GM10248 (cell line): ENCODE results near the gene LAMC1.

Experiments used
- CTCF ChIA-PET: fragments of 300-600 bp; sonication (Branson Sonifier 250); formaldehyde crosslinking; extraction: SDS; loops from one replicate; lab custom pipeline; 2021; ENCODE audit warnings: antibody characterized with exemption; lab: Yijun Ruan, JAX
- POLR2A ChIA-PET: fragments of 350-650 bp; sonication (Branson Sonifier 250); formaldehyde crosslinking; extraction: SDS; loops from one replicate; lab custom pipeline; 2020; ENCODE audit warnings: antibody characterized with exemption; lab: Yijun Ruan, JAX
- DNase-seq: peaks from one replicate; pipeline ENCODE4 v3.0.0; 2012; ENCODE audit errors: extremely low spot score
- TF ChIP-seq, protein P1 (sequence below): IDR thresholded peaks from 2 replicates; pipeline ENCODE4 v1.5.1; 2012; ENCODE audit warnings: mild to moderate bottlenecking, low read depth; ENCODE audit errors: extremely low read depth, missing control alignments, control extremely low read depth

Gene LAMC1

DNA sequence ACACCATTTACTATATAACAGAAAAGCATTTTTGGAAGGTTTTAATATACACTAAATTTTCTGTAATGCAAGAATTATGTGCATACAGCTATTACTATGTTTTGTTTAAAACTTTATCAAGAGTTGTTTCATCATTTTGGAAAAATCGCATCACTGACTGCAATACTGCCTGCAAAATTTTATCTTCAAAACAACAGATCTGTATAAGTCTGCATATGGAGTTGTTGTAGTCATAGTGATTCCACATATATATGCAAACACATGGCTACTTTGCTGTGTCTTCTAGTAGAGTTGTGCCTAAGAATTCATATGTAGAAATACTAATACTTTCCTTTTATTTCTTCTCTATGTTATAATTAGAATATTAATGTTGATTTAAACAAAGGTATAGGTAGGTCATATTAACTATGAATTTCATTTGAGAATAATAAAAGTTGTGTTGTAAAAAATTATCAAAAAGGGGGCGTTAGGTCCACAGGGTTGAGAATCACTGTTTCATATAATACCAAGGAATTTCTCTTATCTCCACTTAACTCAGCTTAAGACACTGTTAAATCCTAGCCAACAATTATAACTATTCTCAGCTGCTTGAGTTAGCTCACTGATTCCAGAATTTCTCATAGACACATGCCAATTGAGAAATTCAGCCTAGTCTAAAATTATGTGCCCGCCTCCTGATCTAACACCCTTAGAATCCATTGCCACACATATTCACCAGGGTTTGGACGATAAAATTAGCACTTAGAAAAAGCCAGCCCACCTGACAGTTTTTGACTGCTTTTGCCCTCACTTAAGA, 22.9 kb upstream of the LAMC1 start:
- TF ChIP-seq, protein P1, sequence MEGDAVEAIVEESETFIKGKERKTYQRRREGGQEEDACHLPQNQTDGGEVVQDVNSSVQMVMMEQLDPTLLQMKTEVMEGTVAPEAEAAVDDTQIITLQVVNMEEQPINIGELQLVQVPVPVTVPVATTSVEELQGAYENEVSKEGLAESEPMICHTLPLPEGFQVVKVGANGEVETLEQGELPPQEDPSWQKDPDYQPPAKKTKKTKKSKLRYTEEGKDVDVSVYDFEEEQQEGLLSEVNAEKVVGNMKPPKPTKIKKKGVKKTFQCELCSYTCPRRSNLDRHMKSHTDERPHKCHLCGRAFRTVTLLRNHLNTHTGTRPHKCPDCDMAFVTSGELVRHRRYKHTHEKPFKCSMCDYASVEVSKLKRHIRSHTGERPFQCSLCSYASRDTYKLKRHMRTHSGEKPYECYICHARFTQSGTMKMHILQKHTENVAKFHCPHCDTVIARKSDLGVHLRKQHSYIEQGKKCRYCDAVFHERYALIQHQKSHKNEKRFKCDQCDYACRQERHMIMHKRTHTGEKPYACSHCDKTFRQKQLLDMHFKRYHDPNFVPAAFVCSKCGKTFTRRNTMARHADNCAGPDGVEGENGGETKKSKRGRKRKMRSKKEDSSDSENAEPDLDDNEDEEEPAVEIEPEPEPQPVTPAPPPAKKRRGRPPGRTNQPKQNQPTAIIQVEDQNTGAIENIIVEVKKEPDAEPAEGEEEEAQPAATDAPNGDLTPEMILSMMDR = no peak
- ChIA-PET CTCF (interaction anchor here (1.2 to 1.7 kb wide), 4 partner anchors 12 to 38 kb away, joined by 3 to 5 read pairs (median 4); no protein-coding TSS in a partner anchor), POLR2A (no interaction called here)
- DNase-seq = no peak

DNA sequence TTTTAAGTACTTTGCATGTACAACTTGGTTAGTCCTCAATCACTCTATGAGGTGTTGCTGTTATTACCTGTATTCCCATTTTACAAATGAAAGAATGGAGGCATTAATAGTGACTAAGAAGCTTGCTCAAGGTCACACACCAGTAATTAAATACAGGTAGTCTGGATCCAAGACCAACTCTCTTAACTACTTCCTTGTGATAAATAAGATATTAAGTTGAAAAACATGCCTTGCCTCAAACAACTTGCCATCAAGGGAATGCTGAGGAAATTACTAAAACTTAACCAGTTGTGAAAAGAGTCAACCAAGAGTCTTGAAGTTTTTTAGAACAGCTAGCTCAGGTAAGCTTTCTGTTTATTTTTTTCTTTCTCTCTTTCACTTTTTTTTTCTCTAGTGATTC, 21.0 kb upstream of the LAMC1 start:
- ChIA-PET CTCF (no interaction called here), POLR2A (no interaction called here)
- DNase-seq = no peak
- TF ChIP-seq, protein P1 = no peak

DNA sequence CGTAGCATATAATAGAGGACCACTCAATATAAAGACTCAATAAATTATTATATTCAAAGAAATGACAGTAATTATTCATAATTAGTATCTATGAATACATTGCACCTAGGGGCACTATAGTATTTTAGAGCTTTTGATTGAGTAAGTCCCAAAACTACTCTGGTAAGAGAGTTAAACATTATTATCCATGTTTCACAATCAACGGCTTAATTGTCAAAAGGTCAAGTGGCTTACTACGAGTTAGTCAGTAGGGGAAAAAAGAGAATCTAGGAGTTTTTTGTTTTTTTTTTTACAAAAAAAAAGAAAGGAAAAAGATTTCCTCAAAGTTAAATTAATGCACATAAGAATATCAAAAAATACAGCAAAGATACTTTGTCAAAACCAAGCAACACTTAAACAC, 20.4 kb upstream of the LAMC1 start:
- ChIA-PET POLR2A (no interaction called here), CTCF (no interaction called here)
- TF ChIP-seq, protein P1 = no peak
- no peak for DNase-seq

DNA sequence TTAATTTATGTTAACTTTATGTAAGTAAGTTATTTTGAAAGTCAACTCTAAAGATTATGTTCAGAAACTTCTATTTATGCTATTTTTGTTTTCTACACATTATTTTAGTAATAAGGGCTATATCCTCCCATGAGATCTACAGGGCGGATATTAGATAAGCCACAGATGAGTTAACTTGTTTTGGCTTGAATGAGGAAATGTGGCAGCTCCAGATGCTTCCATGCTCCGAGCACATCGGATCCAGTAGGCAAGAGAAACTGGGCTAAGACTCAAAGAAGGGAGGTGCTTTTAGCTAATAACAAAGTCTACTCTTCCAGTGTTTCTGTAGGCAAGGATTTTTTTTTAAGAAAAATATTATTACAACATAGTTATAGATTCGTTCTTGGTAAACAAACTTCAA, 20.0 kb upstream of the LAMC1 start:
- CTCF ChIA-PET = interaction anchor here (1.0 kb wide), 1 partner anchor 12 kb away, joined by 3 read pairs; no protein-coding TSS in a partner anchor
- POLR2A ChIA-PET = no interaction called here
- no peak for DNase-seq
- TF ChIP-seq, protein P1 = no peak

DNA sequence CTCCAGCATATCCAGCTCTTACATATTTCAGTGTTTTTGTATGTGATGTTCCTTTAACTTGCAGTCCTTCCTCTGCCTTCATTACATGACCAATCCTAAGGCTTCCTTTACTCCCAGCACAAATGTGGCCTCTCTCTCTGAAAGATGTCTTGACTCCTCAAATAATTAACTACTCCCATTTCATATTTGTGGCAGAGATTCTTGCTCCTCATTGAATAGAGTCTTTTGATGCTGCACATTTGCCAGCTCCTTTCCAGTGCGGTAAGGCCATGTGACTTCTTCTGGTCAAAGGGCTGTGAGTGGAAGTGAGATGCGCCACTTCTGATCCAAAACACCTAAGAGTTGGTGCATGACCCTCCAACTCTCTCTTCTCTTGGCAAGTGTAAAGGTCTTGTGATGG, 19.1 kb upstream of the LAMC1 start:
- no peak for DNase-seq
- TF ChIP-seq, protein P1 = no peak
- CTCF ChIA-PET = interaction anchor here (1.0 to 2.0 kb wide), 2 partner anchors 9 to 13 kb away, joined by 3 to 7 read pairs; no protein-coding TSS in a partner anchor
- POLR2A ChIA-PET = no interaction called here

DNA sequence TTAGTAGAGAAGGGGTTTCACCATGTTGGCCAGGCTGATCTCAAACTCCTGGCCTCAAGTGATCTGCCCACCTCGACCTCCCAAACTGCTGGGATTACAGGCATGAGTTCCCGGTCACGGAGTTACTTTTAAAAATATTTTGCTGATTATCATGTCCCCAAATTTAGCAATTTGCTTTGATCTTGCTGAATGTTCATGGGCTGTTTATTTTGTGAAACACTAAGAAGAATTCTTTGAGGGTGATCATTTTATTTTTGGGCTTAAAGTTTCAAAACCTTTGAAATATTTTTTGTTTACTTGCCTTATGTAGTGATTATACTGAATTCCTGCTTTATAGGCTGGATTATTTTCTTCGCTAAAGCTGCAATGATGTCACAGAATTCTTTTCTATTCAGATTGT, 11.4 kb upstream of the LAMC1 start:
- CTCF ChIA-PET = interaction anchor here (1.0 to 1.9 kb wide), 2 partner anchors 12 to 216 kb away, joined by 3 to 5 read pairs; no protein-coding TSS in a partner anchor
- POLR2A ChIA-PET = no interaction called here
- DNase-seq = no peak
- TF ChIP-seq, protein P1 = no peak
